Endothelial cell of umbilical vein (primary cell): ENCODE measurements around the gene KIF19.

Experiments
- FOS ChIP-seq: IDR thresholded peaks from 2 replicates; pipeline ENCODE4 v1.6.1; 2011; ENCODE audit warnings: mild to moderate bottlenecking, low read length, moderate library complexity, borderline replicate concordance; ENCODE audit not compliant: insufficient read depth
- JUN ChIP-seq: IDR thresholded peaks from 2 replicates; pipeline ENCODE4 v1.6.1; 2011; ENCODE audit warnings: borderline replicate concordance, low read depth; ENCODE audit not compliant: insufficient read length, insufficient read depth
- TF ChIP-seq, protein P1 (sequence below), 2 donors: IDR thresholded peaks; 1 replicate in 1 of 2; 2 replicates in 1 of 2; pipeline ENCODE4 v1.5.1; 2011; ENCODE audit warnings: low read length in 2 of 2, mild to moderate bottlenecking in 2 of 2, moderate library complexity in 2 of 2, control low read depth in 1 of 2, inconsistent platforms in 1 of 2, low read depth in 1 of 2; ENCODE audit not compliant: insufficient read depth in 1 of 2; ENCODE audit errors: extremely low read depth in 1 of 2

DNA sequence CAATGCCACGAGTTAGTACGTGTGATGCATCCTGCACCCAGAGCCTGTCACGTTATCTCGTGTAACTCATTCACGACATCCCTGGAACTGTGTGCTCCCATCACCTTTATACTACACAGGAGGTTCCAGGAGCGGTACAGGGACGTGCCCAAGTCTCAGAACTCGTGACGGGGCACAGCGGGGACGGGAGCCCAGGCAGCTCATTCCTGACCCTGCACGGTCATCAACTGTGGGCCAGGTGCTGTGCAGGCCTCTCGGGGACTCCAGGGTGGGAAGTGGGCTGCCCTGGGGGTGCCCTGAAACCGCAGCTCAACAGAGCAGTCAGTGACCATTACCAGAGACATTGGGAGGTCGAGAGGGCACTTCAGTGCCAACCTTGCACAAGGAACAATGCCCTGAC, 11.1 kb upstream of the KIF19 start:
- TF ChIP-seq, protein P1, sequence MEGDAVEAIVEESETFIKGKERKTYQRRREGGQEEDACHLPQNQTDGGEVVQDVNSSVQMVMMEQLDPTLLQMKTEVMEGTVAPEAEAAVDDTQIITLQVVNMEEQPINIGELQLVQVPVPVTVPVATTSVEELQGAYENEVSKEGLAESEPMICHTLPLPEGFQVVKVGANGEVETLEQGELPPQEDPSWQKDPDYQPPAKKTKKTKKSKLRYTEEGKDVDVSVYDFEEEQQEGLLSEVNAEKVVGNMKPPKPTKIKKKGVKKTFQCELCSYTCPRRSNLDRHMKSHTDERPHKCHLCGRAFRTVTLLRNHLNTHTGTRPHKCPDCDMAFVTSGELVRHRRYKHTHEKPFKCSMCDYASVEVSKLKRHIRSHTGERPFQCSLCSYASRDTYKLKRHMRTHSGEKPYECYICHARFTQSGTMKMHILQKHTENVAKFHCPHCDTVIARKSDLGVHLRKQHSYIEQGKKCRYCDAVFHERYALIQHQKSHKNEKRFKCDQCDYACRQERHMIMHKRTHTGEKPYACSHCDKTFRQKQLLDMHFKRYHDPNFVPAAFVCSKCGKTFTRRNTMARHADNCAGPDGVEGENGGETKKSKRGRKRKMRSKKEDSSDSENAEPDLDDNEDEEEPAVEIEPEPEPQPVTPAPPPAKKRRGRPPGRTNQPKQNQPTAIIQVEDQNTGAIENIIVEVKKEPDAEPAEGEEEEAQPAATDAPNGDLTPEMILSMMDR (IDR thresholded peaks at IDR 0.05; ENCODE audit: extremely low read depth in 1 of 2, insufficient read depth in 1 of 2, low read depth in 1 of 2, low read length in 2 of 2) = no peak
- no peak for TF ChIP-seq FOS
- no peak for TF ChIP-seq JUN
